GM18870 (cell line): ENCODE measurements around the gene CRBN.

Experiments used
- ATAC-seq: cut with Tn5 transposase; IDR thresholded peaks from one replicate; pipeline ENCODE4 v1.9.1; 2021; ENCODE audit warnings: moderate library complexity; ENCODE audit not compliant: unreplicated experiment

Gene CRBN

GRCh38 chr3:3179407-3180094 is at the start of gene CRBN:
TSS of gene CRBN (minus strand) at chr3:3179691. CDS start at chr3:3179687, 4 bp downstream.
- ATAC-seq: peak; percentile 97

GRCh38 chr3:3227640-3228039 is 48.1 kb upstream of the CRBN start:
- ATAC-seq: no peak

DNA sequence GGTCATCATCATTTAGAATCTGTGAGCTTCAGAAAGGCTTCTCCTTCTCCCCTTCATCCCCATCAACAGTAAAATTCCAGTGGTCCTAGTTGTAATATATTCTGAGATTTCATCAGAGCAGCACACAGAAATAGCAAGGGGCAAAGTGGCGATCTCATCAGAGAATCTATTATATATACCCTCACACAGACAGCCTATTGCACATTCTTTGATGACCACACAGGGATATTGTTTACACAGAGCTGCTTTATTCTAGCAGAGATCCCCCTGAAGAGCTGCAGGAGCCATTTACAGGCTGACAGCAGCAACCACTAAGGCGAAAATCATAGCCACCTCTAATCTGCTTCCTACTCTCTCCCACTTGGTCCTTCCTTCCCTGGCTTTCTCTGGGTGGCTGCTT is 42.0 kb upstream of the CRBN start:
- no peak for ATAC-seq

DNA sequence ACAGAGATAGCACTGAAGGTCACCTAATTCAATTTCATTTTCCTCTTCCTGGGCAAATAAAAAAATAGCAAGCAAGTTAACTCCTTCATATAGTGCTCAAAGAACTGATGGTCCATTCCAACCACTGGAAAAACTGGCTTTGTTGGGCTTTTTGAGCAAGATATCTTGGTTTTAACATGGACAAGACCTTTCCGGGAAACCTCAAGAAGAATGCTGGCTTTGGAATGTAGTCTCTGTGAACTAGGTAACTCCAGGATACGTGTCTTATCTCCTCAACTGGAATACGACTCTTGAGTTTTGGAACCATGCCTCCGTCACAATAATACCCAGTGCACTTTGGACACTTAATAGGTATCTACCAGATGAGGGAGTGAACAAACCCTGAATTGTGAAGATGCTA is 36.9 kb upstream of the CRBN start:
- ATAC-seq: no peak

GRCh38 chr3:3212781-3213440 is 33.4 kb upstream of the CRBN start:
- ATAC-seq: no peak

DNA sequence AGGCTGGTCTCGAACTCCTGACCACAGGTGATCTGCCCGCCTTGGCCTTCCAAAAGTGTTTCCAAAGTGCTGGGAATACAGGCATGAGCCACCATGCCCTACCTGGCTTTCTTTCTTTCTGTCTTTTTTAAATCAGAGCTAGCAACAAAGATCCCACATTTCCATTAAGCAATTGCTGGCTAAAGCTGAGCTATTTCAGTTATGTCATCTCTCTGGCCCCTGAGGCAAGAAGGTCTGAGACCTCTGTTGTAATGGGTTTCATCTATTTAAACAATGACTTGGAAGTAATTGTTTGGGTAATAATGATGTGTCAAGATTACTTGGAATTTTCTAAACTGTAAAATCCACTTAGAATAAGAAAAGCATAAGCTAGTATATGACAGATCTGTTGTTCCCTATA is 30.2 kb upstream of the CRBN start:
- ATAC-seq: no peak

- ATAC-seq: no peak
Measured at GRCh38 chr3:3209057-3209456, 29.6 kb upstream of the CRBN start.

DNA sequence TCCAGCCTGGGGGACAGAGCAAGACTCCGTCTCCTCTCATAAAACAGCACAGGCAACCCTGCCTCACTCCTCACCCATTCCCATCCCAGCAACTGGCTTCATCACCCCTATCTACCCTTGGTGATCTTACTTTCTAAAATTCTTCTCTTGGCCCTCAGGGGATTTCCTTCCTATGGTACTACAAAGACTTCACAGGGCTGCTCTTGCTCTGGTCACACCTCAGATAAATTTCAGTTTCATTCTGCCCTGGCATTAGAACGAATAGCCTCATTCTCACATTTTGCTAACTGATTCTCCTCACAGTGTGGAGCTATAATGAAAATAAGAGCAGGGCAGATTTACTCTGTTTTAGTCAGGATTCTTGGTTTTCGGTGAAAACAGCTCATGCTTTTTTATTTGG is 22.1 kb upstream of the CRBN start:
- ATAC-seq: peak; percentile 97

GRCh38 chr3:3200632-3201212 is 21.2 kb upstream of the CRBN start:
- ATAC-seq: peak; percentile 62

GRCh38 chr3:3199306-3199705 is 19.8 kb upstream of the CRBN start:
- ATAC-seq: no peak

GRCh38 chr3:3196148-3196861 is 16.8 kb upstream of the CRBN start:
- no peak for ATAC-seq

DNA sequence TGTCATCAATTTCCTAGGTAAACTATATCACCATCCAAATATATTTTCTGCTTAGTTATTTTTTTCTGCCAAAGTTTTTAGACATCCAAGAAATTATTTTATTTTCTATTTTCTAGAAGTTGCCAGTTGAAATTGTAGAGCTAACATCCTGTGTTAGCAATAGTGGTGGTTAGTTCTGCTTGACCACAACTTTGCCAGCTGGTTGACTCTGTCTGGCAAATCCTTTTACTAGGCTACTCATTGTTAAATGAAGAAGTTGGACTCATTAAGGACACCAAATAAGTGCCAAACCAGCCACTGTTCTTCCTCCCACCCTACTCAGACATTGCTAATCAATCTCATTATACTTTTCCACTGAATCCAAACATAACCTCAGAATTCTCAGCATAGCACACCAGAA is 15.4 kb upstream of the CRBN start:
- ATAC-seq: no peak

DNA sequence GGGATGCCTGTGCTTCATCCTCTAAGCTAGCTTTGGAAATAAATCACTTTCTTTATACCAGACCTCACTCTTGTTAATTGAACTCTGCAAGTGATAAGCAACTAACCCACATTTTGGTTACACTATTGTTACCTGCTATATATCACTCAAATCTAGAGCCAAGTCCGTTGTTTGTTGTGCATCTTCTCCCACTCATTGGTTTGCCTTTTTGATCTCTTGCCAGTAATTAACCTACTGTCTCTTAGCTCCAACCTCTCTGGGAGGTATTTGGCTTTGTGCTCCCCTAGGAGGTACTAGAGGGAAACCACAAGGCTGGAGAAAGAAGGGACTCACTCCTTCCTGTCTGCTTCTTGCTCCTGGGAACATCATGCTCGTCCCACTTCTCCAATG is 12.8 kb upstream of the CRBN start:
- ATAC-seq: no peak

DNA sequence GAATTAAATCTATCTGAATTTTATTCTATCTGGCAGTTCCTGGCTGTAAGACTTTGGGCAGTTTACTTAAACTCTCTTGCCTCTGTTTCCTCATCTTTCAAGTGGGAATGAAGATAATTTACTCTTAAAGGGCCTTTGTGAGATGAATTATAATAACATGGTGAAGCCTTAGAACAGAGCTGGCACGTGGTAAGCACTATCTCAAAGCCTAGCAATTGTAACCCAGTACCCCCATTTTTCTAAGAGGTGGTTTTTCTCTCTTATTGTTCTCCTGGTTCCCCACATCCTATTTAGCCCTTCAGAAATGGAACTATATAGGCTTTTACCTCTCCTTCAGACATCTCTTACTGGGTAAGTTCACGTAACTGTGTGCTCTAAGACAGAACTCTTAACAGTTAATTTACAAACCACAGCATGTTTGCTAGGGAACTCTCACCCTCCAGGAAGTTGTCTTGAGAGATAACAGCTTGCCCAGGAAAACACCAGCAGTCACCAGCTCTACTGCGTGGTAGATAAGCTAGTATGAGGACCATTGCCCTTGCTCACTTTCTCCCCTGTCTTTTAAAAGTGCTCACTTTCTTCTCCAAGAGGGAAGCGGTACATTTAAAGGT is 12.3 kb upstream of the CRBN start:
- ATAC-seq: no peak

DNA sequence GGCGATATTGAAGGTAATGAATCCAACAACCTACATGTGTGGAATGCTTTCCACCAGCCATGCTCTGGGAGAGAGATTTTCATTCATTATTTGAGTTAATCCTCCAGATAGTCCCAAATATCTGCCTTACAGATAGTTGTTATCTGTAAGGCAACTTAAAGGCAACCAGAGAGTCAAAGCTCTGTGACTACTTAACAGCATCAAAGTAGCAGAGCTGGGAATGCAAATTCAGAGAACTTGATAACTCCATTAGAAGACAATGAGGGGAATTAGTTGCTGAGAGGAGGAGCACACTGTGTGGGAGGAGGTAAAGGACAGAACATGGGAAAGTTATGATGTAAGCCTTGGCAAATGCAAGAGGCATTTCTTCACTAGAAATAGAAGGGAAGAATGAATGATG is 10.5 kb upstream of the CRBN start:
- no peak for ATAC-seq

DNA sequence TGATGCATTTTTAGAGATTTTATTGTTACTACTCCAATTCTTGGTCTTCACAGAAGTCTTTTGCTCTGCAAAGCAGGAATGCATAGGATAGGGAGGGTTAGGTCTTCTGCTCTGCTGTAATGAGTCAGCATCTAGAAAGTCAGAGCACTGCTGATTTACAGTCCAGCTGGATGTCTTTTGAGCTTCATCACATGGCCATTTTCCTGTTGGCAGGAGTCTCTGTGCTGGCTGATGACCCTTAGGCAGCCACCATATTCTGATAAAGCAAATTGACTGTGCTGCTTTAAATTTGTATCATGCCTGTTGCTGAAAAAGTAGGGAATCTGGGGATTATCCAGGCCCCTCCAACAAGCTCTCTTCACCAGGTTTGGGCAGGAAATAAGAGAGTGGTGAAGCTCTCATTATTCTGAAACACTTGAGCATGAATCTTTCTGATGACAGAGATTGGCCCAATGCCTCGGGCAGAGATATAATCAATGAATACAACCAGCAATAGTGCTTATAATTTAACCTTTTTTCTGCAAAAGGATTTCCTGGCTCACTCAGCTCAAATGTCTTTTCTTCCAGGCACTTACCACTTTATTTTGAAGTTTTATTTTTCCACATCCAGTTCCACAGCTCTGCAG is 9.7 kb upstream of the CRBN start:
- no peak for ATAC-seq

- no peak for ATAC-seq
Measured at GRCh38 chr3:3184876-3185275, 5.4 kb upstream of the CRBN start.

GRCh38 chr3:3180456-3180855 is 965 bp upstream of the CRBN start:
- no peak for ATAC-seq

DNA sequence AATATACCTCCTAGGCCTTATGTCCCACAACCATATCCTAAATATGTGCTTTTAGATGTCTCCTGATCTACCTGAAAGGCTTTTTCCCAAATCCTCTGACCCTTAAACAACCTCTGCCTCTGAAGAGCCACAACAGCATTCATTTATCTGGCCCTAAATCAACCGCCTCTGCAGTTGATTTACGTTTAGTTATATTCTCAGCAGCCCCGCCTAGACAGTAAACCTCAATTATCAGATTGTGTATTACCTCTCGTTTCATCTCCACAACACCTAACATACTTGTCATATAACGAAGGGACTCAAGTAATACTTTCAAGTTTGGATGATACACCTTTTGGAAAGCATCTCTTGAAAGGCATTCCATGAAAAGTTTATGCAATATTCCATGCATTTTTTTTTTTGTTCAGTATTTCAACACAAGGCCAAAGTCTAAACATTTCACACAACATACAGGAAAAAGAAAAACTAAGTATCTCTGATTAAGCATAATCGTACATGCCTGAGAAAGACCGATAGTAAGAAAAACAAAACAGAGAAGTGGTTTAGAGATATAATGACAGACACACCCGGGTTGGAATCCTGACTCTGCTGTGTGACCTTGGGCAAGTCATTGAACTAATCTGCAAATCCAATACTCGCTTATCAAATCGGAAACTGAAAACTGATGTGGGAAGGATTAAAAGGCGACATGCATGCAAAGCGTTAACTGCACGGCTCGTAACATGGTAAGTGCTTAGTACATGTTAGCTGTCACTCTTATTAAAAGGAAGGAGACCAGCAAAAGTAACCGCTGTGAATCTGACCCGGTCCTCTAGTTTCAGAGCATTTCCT is 778 bp downstream of the CRBN start:
- ATAC-seq: no peak

DNA sequence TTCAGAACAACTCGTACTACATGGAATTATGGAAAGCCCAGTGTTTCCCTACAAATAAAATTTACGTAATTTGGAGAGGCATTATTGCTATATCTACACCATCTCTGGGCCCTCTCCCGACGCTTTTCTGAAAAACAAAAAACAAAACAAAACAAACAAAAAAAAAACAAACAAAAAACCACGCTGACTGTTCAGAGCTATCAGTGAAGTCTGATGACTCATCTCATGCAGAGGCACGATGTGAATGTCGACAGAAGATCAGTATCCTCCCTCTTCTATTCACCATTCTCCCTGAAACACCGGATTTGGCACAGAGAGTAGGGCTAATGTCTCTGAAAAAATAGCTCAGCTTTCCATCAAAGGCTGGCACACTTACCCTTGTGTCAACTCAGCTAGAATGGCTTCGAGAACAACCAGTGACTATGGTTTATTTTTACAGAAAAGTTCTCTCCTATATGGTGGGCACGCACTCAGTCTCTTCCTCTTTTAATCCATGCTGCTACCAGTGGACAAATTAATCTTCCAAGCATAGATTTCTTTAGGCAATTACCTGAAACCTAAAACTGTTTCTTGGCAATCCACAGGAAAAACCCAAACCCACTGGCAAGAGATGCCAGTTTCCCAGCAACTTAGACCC is 1.5 kb downstream of the CRBN start:
- no peak for ATAC-seq
